Measurements from ENCODE around the gene ACVR1. TPM values are rescaled to one million over a fixed set of nuclear protein-coding genes. Genes with fewer than 3 reads are reported as not detected.

ACVR1 gene
- total RNA-seq, 5 donors from 2014 or later (not counting 1 experiment from before 2014, with no cell fraction given) = 18.3 to 31.5 (median 25.1) TPM

GRCh38 chr2:157919181-157919580 is 43.1 kb upstream of the ACVR1 start:
- H3K36me3 Mint-ChIP-seq = no peaks in the 10 kb centered on the region
- WGBS (ENCODE audit: insufficient coverage) = 100% methylated on average over 4 of the region's 6 CpGs
- Histone ChIP-seq H3K27me3 (replicated peaks in 1 of 2; ENCODE audit: control insufficient read depth in 2 of 2, extremely low read depth in 1 of 2, insufficient read depth in 2 of 2, low read length in 1 of 2) (peaks cover 0 to 3% of the 10 kb centered on the region in 2 experiments), H3K4me3 (ENCODE audit: control insufficient read depth in 1 of 2, extremely low read depth in 1 of 2, low read length in 1 of 2) (no peak overlapping the region), H3K36me3 (ENCODE audit: control insufficient read depth in 2 of 2, extremely low read depth in 1 of 2, insufficient read depth in 1 of 2, low read length in 1 of 2) (no peaks in the 10 kb centered on the region), H3K27ac (ENCODE audit: low read length) (no peak overlapping the region), H3K9me3 (no peaks in the 10 kb centered on the region), H3K4me1 (ENCODE audit: control insufficient read depth in 1 of 2, extremely low read depth in 1 of 2, insufficient read depth in 2 of 2, low read length in 2 of 2) (no peaks in the 10 kb centered on the region)
- no peaks in the 10 kb centered on the region for H3K4me1 Mint-ChIP-seq
- POLR2A ChIA-PET = no interaction called here
- H3K9me3 Mint-ChIP-seq = no peaks in the 10 kb centered on the region
- ATAC-seq (replicated peaks in 1 of 4) (no peak), DNase-seq (no peak)
- CTCF ChIA-PET = no interaction called here
- no peak overlapping the region for H3K4me3 Mint-ChIP-seq
- H3K27ac Mint-ChIP-seq = no peak overlapping the region
- peaks cover 0 to 2% of the 10 kb centered on the region in 2 donors for H3K27me3 Mint-ChIP-seq

DNA sequence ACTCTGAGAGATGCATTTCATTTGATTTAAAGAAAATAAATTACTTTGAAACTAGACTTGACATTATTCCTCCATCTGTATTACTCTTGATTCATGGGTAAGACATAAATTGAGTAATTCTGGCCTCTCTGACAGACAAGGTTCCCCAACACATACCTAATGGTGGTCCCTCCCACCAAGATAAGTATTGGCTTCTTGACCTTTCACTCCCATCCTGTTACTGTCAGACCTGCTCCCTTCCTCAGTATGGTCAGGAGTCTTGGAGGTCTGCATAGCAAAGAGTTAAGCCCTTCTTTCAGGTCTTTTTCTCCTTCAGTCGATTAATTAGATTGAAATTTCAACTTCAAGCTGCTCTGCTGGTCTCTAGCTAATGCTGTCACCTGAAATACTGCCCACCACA is 42.2 kb upstream of the ACVR1 start:
- Histone ChIP-seq H3K27me3 (replicated peaks in 1 of 2; ENCODE audit: control insufficient read depth in 2 of 2, extremely low read depth in 1 of 2, insufficient read depth in 2 of 2, low read length in 1 of 2) (peaks cover 0 to 3% of the 10 kb centered on the region in 2 experiments), H3K9me3 (no peaks in the 10 kb centered on the region), H3K27ac (ENCODE audit: low read length) (no peak overlapping the region), H3K4me3 (ENCODE audit: control insufficient read depth in 1 of 2, extremely low read depth in 1 of 2, low read length in 1 of 2) (no peak overlapping the region), H3K36me3 (ENCODE audit: control insufficient read depth in 2 of 2, extremely low read depth in 1 of 2, insufficient read depth in 1 of 2, low read length in 1 of 2) (no peaks in the 10 kb centered on the region), H3K4me1 (ENCODE audit: control insufficient read depth in 1 of 2, extremely low read depth in 1 of 2, insufficient read depth in 2 of 2, low read length in 2 of 2) (no peaks in the 10 kb centered on the region)
- DNase-seq (no peak), ATAC-seq (replicated peaks in 1 of 4) (no peak)
- no peaks in the 10 kb centered on the region for H3K4me1 Mint-ChIP-seq
- H3K27me3 Mint-ChIP-seq = peaks cover 0 to 2% of the 10 kb centered on the region in 2 donors
- no peak overlapping the region for H3K4me3 Mint-ChIP-seq
- ChIA-PET CTCF (no interaction called here), POLR2A (no interaction called here)
- no peaks in the 10 kb centered on the region for H3K9me3 Mint-ChIP-seq
- H3K27ac Mint-ChIP-seq = no peak overlapping the region
- peaks cover 2% of the 10 kb centered on the region for H3K36me3 Mint-ChIP-seq
- 67% methylated on average over 1 of the region's 1 CpG for WGBS (ENCODE audit: insufficient coverage)

- H3K9me3 Mint-ChIP-seq = no peaks in the 10 kb centered on the region
- DNase-seq (no peak), ATAC-seq (replicated peaks in 1 of 4) (no peak)
- H3K9me3 ChIP-seq = no peaks in the 10 kb centered on the region
- ChIA-PET POLR2A (no interaction called here), CTCF (interaction anchor here (0.6 to 1.0 kb wide), 3 partner anchors 9 to 15 kb away, joined by 3 to 8 read pairs (median 3); no protein-coding TSS in a partner anchor)
- H3K27ac Mint-ChIP-seq = no peak overlapping the region
- H3K4me1 ChIP-seq (ENCODE audit: control insufficient read depth in 1 of 2, extremely low read depth in 1 of 2, insufficient read depth in 2 of 2, low read length in 2 of 2) = no peaks in the 10 kb centered on the region
- H3K4me1 Mint-ChIP-seq = peaks cover 0 to 7% (median 0%) of the 10 kb centered on the region in 3 donors
- no peaks in the 10 kb centered on the region for H3K27me3 Mint-ChIP-seq
- H3K27ac ChIP-seq (ENCODE audit: low read length) = no peak overlapping the region
- H3K36me3 ChIP-seq (ENCODE audit: control insufficient read depth in 2 of 2, extremely low read depth in 1 of 2, insufficient read depth in 1 of 2, low read length in 1 of 2) = no peaks in the 10 kb centered on the region
- no peaks in the 10 kb centered on the region for H3K27me3 ChIP-seq (replicated peaks in 1 of 2; ENCODE audit: control insufficient read depth in 2 of 2, extremely low read depth in 1 of 2, insufficient read depth in 2 of 2, low read length in 1 of 2)
- H3K4me3 Mint-ChIP-seq = no peak overlapping the region
- H3K36me3 Mint-ChIP-seq = peaks cover 3% of the 10 kb centered on the region
- no peak overlapping the region for H3K4me3 ChIP-seq (ENCODE audit: control insufficient read depth in 1 of 2, extremely low read depth in 1 of 2, low read length in 1 of 2)
These were observed 35.6 kb upstream of the ACVR1 start for GRCh38 chr2:157911750-157912149.

GRCh38 chr2:157911246-157911645 is 35.1 kb upstream of the ACVR1 start:
- Mint-ChIP-seq H3K4me3 (no peak overlapping the region), H3K4me1 (peaks cover 0 to 7% (median 0%) of the 10 kb centered on the region in 3 donors), H3K27me3 (no peaks in the 10 kb centered on the region), H3K9me3 (no peaks in the 10 kb centered on the region), H3K36me3 (peaks cover 3% of the 10 kb centered on the region), H3K27ac (no peak overlapping the region)
- DNase-seq (no peak), ATAC-seq (replicated peaks in 1 of 4) (no peak)
- H3K4me1 ChIP-seq (ENCODE audit: control insufficient read depth in 1 of 2, extremely low read depth in 1 of 2, insufficient read depth in 2 of 2, low read length in 2 of 2) = no peaks in the 10 kb centered on the region
- ChIA-PET POLR2A (no interaction called here), CTCF (no interaction called here)
- no peaks in the 10 kb centered on the region for H3K27me3 ChIP-seq (replicated peaks in 1 of 2; ENCODE audit: control insufficient read depth in 2 of 2, extremely low read depth in 1 of 2, insufficient read depth in 2 of 2, low read length in 1 of 2)
- H3K4me3 ChIP-seq (ENCODE audit: control insufficient read depth in 1 of 2, extremely low read depth in 1 of 2, low read length in 1 of 2) = no peak overlapping the region
- H3K36me3 ChIP-seq (ENCODE audit: control insufficient read depth in 2 of 2, extremely low read depth in 1 of 2, insufficient read depth in 1 of 2, low read length in 1 of 2) = no peaks in the 10 kb centered on the region
- H3K9me3 ChIP-seq = no peaks in the 10 kb centered on the region
- no peak overlapping the region for H3K27ac ChIP-seq (ENCODE audit: low read length)

DNA sequence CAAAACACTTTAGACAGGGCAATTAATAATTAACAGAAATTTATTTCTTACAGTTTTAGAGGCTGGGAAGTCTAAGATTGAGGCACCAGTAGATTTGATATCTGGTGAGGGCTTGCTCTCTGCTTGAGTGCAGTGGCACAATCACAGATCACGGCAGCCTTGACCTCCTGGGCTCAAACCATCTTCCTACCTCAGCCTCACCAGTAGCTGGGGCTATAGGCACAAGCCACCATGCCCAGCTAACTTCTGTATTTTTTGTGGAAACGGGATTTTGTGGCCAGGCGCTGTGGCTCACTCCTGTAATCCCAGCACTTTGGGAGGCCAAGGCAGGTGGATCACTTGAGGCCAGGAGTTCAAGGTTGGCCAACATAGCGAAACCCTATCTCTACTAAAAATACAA is 29.0 kb upstream of the ACVR1 start:
- H3K36me3 ChIP-seq (ENCODE audit: control insufficient read depth in 2 of 2, extremely low read depth in 1 of 2, insufficient read depth in 1 of 2, low read length in 1 of 2) = no peaks in the 10 kb centered on the region
- no peak overlapping the region for H3K27ac ChIP-seq (ENCODE audit: low read length)
- H3K27me3 ChIP-seq (replicated peaks in 1 of 2; ENCODE audit: control insufficient read depth in 2 of 2, extremely low read depth in 1 of 2, insufficient read depth in 2 of 2, low read length in 1 of 2) = no peaks in the 10 kb centered on the region
- DNase-seq = no peak
- no peak for ATAC-seq (replicated peaks in 1 of 4)
- Mint-ChIP-seq H3K9me3 (no peaks in the 10 kb centered on the region), H3K27ac (no peak overlapping the region), H3K27me3 (no peaks in the 10 kb centered on the region), H3K4me3 (no peak overlapping the region), H3K4me1 (peaks cover 16% of the 10 kb centered on the region in 3 donors), H3K36me3 (no peaks in the 10 kb centered on the region)
- H3K9me3 ChIP-seq = no peaks in the 10 kb centered on the region
- ChIA-PET CTCF (no interaction called here), POLR2A (interaction anchor here in 1 of 2 donors (0.7 kb wide), 1 partner anchor 11 kb away, joined by 3 read pairs; no protein-coding TSS in a partner anchor)
- peaks cover 7 to 8% of the 10 kb centered on the region in 2 experiments for H3K4me1 ChIP-seq (ENCODE audit: control insufficient read depth in 1 of 2, extremely low read depth in 1 of 2, insufficient read depth in 2 of 2, low read length in 2 of 2)
- WGBS (ENCODE audit: insufficient coverage) = 94% methylated on average over 2 of the region's 4 CpGs
- H3K4me3 ChIP-seq (ENCODE audit: control insufficient read depth in 1 of 2, extremely low read depth in 1 of 2, low read length in 1 of 2) = no peak overlapping the region

DNA sequence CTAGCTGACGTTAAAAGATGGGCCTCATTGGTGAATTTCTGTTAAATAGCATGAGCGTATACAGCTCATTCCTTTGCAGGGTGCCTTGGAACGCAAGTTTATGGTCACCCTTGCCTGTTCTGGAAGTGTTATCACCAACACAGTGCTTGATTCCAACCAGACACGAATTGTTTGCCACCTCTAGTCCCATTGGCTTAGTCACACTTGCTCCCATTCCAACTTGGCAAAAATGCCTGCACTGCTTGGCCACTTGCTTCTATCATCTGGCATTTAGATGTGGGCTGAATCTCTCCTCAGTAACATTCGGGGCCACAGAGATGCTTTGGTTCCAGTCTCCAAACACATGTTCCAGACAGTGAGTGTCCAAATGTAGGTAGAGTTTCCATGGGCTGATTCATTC is 27.5 kb upstream of the ACVR1 start:
- DNase-seq (no peak), ATAC-seq (replicated peaks in 1 of 4) (no peak)
- Mint-ChIP-seq H3K4me3 (no peak overlapping the region), H3K4me1 (peaks cover 30 to 31% (median 31%) of the 10 kb centered on the region in 3 donors), H3K27me3 (no peaks in the 10 kb centered on the region), H3K27ac (peak overlapping the region; percentile 34 to 37), H3K9me3 (no peaks in the 10 kb centered on the region), H3K36me3 (no peaks in the 10 kb centered on the region)
- no peak overlapping the region for H3K4me3 ChIP-seq (ENCODE audit: control insufficient read depth in 1 of 2, extremely low read depth in 1 of 2, low read length in 1 of 2)
- no peaks in the 10 kb centered on the region for H3K27me3 ChIP-seq (replicated peaks in 1 of 2; ENCODE audit: control insufficient read depth in 2 of 2, extremely low read depth in 1 of 2, insufficient read depth in 2 of 2, low read length in 1 of 2)
- ChIA-PET POLR2A (no interaction called here), CTCF (interaction anchor here in 1 of 2 donors (0.6 to 1.5 kb wide), 2 partner anchors 602 to 845 kb away, joined by 3 to 4 read pairs; no protein-coding TSS in a partner anchor)
- no peaks in the 10 kb centered on the region for H3K36me3 ChIP-seq (ENCODE audit: control insufficient read depth in 2 of 2, extremely low read depth in 1 of 2, insufficient read depth in 1 of 2, low read length in 1 of 2)
- 93% methylated on average over 4 of the region's 5 CpGs for WGBS (ENCODE audit: insufficient coverage)
- no peak overlapping the region for H3K27ac ChIP-seq (ENCODE audit: low read length)
- H3K4me1 ChIP-seq (ENCODE audit: control insufficient read depth in 1 of 2, extremely low read depth in 1 of 2, insufficient read depth in 2 of 2, low read length in 2 of 2) = peaks cover 18 to 21% of the 10 kb centered on the region in 2 experiments
- H3K9me3 ChIP-seq = no peaks in the 10 kb centered on the region

- no peak overlapping the region for H3K4me3 ChIP-seq (ENCODE audit: control insufficient read depth in 1 of 2, extremely low read depth in 1 of 2, low read length in 1 of 2)
- ChIA-PET CTCF (interaction anchor here in 1 of 2 donors (0.6 to 1.5 kb wide), 3 partner anchors 9 to 846 kb away, joined by 3 to 4 read pairs (median 4); no protein-coding TSS in a partner anchor), POLR2A (interaction anchor here (0.6 kb wide), 2 partner anchors 14 to 115 kb away, joined by 4 read pairs; no protein-coding TSS in a partner anchor)
- H3K4me1 ChIP-seq (ENCODE audit: control insufficient read depth in 1 of 2, extremely low read depth in 1 of 2, insufficient read depth in 2 of 2, low read length in 2 of 2) = peaks cover 23 to 25% of the 10 kb centered on the region in 2 experiments
- H3K27me3 ChIP-seq (replicated peaks in 1 of 2; ENCODE audit: control insufficient read depth in 2 of 2, extremely low read depth in 1 of 2, insufficient read depth in 2 of 2, low read length in 1 of 2) = no peaks in the 10 kb centered on the region
- no peaks in the 10 kb centered on the region for H3K36me3 ChIP-seq (ENCODE audit: control insufficient read depth in 2 of 2, extremely low read depth in 1 of 2, insufficient read depth in 1 of 2, low read length in 1 of 2)
- DNase-seq (no peak), ATAC-seq (replicated peaks in 1 of 4) (no peak)
- no peaks in the 10 kb centered on the region for H3K27me3 Mint-ChIP-seq
- 95% methylated on average over 2 of the region's 4 CpGs for WGBS (ENCODE audit: insufficient coverage)
- no peaks in the 10 kb centered on the region for H3K9me3 ChIP-seq
- no peaks in the 10 kb centered on the region for H3K36me3 Mint-ChIP-seq
- H3K4me3 Mint-ChIP-seq = no peak overlapping the region
- no peaks in the 10 kb centered on the region for H3K9me3 Mint-ChIP-seq
- H3K27ac Mint-ChIP-seq = no peak overlapping the region
- H3K4me1 Mint-ChIP-seq = peaks cover 35 to 36% (median 35%) of the 10 kb centered on the region in 3 donors
- H3K27ac ChIP-seq (ENCODE audit: low read length) = no peak overlapping the region
These were observed 27.0 kb upstream of the ACVR1 start for GRCh38 chr2:157903151-157903550.
